HL-60 (cell line): ENCODE results near the gene ITM2A.

Source experiments
- GABPA ChIP-seq: IDR thresholded peaks from 2 replicates; pipeline ENCODE4 v1.6.1; 2012; ENCODE audit warnings: low read depth
- POLR2AphosphoS5 ChIP-seq: IDR thresholded peaks from 2 replicates; pipeline ENCODE4 v1.6.1; 2012; ENCODE audit warnings: low read depth
- REST ChIP-seq: IDR thresholded peaks from 2 replicates; pipeline ENCODE4 v1.6.1; 2012; ENCODE audit warnings: low read depth; ENCODE audit not compliant: insufficient replicate concordance
- SPI1 ChIP-seq: IDR thresholded peaks from 2 replicates; pipeline ENCODE4 v1.6.1; 2012; ENCODE audit warnings: low read depth, mild to moderate bottlenecking, borderline replicate concordance
- TF ChIP-seq, protein P1 (sequence below): IDR thresholded peaks from one replicate; pipeline ENCODE4 v1.5.1; 2011; ENCODE audit warnings: low read length, control low read depth, inconsistent platforms; ENCODE audit not compliant: insufficient read depth

GRCh38 chrX:79413963-79414362 is 46.8 kb upstream of the ITM2A start:
- TF ChIP-seq, protein P1, sequence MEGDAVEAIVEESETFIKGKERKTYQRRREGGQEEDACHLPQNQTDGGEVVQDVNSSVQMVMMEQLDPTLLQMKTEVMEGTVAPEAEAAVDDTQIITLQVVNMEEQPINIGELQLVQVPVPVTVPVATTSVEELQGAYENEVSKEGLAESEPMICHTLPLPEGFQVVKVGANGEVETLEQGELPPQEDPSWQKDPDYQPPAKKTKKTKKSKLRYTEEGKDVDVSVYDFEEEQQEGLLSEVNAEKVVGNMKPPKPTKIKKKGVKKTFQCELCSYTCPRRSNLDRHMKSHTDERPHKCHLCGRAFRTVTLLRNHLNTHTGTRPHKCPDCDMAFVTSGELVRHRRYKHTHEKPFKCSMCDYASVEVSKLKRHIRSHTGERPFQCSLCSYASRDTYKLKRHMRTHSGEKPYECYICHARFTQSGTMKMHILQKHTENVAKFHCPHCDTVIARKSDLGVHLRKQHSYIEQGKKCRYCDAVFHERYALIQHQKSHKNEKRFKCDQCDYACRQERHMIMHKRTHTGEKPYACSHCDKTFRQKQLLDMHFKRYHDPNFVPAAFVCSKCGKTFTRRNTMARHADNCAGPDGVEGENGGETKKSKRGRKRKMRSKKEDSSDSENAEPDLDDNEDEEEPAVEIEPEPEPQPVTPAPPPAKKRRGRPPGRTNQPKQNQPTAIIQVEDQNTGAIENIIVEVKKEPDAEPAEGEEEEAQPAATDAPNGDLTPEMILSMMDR, result no peak
- no peak for TF ChIP-seq POLR2AphosphoS5
- TF ChIP-seq REST, result no peak
- no peak for TF ChIP-seq GABPA
- TF ChIP-seq SPI1, result no peak
